Colonic mucosa (tissue), 4 donors: Measurements from ENCODE around the gene LHX6. TPM values are rescaled to one million over a fixed set of nuclear protein-coding genes. Genes with fewer than 3 reads are reported as not detected.

Source experiments
- DNase-seq: peaks from one replicate; pipeline ENCODE4 v3.0.0-alpha.2; 2020
- H3K27ac ChIP-seq: fragments of 200-600 bp; one replicate; pipeline ENCODE4 v1.8.0; 2021
- H3K27me3 ChIP-seq: fragments of 200-600 bp; one replicate; pipeline ENCODE4 v1.8.0; 2021
- H3K36me3 ChIP-seq: fragments of 200-600 bp; one replicate; pipeline ENCODE4 v1.8.0; 2021
- H3K4me1 ChIP-seq: fragments of 200-600 bp; one replicate; pipeline ENCODE4 v1.8.0; 2021; ENCODE audit warnings: mild to moderate bottlenecking
- H3K4me3 ChIP-seq: fragments of 200-600 bp; one replicate; pipeline ENCODE4 v1.8.0; 2021
- H3K9ac ChIP-seq, 2 donors: one replicate each; pipeline ENCODE4 v1.7.0; 2013; ENCODE audit warnings: control low read depth in 2 of 2, low read depth in 2 of 2, low read length in 2 of 2
- H3K9me3 ChIP-seq: fragments of 200-600 bp; one replicate; pipeline ENCODE4 v1.8.0; 2021
- intact Hi-C: fragments of 100-400 bp; cut with DNase I; formaldehyde crosslinking; loops from one replicate; pipeline ENCODE4 v1.14.1; 2022
- total RNA-seq, 2 donors: library from RNA; stranded (reverse); fragmentation: NEBNext Ultra II Directional in 1 of 2; extraction: Animal tissue kit (Norgen Biotek cat#: 25700) in 1 of 2; gene quantifications; one replicate each; pipeline ENCODE4 v1.2.1, GENCODE V29; 2021
- TF ChIP-seq, protein P1 (sequence below): fragments of 200-600 bp; IDR thresholded peaks from one replicate; pipeline ENCODE4 v1.8.0; 2022; ENCODE audit warnings: antibody characterized with exemption, mild to moderate bottlenecking
- donor health status: healthy.
- donor health status: DM: no; HTN: no; CAD: no.
- donor health status: DM: no; HTN: no; CAD: no.

Gene LHX6
- total RNA-seq, 2 donors from 2014 or later, result 1.1 to 1.2 TPM

DNA sequence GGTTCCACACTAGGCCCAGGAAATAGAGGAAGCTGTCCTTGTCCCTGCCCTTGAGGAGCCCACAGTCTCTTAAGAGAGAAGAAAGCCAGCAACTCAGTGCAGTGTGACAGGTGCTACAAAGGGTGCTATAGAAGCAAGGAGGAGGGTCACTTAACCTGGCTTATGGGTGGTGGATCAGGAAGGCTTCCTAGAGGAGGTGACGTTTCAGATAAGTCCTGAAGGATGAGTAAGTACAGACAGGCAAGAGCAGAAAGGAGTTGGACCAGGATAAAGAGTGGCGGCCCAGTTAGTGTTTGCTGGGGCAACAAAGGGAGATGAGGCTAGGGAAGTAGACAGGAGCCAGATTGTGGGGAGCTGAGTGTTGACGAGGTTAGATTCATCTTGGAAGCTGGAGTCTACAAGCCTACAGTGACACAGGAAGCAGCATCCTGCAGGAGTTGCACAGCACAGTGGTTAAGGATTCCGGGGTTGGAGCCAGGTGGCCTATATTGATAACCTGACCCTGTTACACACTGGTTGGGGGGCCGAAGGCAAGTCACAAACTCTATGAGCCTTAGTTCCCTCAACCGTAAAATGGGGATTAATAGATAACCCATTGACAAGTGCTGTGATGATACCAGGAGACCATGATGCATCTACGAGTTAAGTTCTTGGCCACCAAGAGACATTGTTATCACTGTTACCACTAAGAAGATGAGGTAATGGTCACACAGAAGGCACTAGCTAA lies 5.4 kb upstream of the LHX6 start:
- Histone ChIP-seq H3K27ac (no peak overlapping the region), H3K27me3 (peaks cover 19% of the 10 kb centered on the region), H3K9ac (no peak overlapping the region), H3K4me1 (no peaks in the 10 kb centered on the region), H3K4me3 (no peak overlapping the region), H3K9me3 (no peaks in the 10 kb centered on the region), H3K36me3 (no peaks in the 10 kb centered on the region)
- TF ChIP-seq, protein P1, sequence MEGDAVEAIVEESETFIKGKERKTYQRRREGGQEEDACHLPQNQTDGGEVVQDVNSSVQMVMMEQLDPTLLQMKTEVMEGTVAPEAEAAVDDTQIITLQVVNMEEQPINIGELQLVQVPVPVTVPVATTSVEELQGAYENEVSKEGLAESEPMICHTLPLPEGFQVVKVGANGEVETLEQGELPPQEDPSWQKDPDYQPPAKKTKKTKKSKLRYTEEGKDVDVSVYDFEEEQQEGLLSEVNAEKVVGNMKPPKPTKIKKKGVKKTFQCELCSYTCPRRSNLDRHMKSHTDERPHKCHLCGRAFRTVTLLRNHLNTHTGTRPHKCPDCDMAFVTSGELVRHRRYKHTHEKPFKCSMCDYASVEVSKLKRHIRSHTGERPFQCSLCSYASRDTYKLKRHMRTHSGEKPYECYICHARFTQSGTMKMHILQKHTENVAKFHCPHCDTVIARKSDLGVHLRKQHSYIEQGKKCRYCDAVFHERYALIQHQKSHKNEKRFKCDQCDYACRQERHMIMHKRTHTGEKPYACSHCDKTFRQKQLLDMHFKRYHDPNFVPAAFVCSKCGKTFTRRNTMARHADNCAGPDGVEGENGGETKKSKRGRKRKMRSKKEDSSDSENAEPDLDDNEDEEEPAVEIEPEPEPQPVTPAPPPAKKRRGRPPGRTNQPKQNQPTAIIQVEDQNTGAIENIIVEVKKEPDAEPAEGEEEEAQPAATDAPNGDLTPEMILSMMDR, result no peak
- intact Hi-C loops, result no loop called here
- no peak for DNase-seq

DNA sequence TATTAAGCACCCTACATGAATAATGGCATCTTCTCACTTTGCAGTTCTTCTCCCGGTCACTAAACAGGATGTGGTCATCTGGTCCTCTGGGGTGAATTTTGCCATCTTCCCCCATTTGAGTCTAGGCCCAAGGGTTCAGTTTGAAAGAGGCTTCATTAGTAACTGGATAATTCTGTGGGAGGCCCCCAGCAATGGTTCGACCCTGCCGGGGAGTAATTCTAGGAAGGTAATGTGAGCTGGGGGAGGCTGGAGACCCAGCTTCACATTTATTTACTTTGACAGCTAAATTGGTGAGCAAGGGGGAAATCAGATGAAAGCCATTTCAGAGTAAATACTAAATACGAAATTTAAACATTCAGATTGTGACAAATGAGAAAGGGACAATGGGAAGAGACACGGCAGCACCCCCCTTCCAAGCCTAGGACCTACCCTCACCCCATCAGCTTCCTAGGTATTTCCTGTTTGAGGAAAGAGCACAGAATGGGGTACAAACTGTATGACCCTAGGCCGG lies 4.1 kb upstream of the LHX6 start:
- no peaks in the 10 kb centered on the region for H3K4me1 ChIP-seq
- H3K4me3 ChIP-seq, result no peak overlapping the region
- H3K9me3 ChIP-seq, result no peaks in the 10 kb centered on the region
- H3K27ac ChIP-seq, result no peak overlapping the region
- H3K9ac ChIP-seq, result no peak overlapping the region
- intact Hi-C loops, result no loop called here
- TF ChIP-seq, protein P1, result no peak
- H3K27me3 ChIP-seq, result peaks cover 31% of the 10 kb centered on the region
- no peaks in the 10 kb centered on the region for H3K36me3 ChIP-seq
- DNase-seq, result no peak

DNA sequence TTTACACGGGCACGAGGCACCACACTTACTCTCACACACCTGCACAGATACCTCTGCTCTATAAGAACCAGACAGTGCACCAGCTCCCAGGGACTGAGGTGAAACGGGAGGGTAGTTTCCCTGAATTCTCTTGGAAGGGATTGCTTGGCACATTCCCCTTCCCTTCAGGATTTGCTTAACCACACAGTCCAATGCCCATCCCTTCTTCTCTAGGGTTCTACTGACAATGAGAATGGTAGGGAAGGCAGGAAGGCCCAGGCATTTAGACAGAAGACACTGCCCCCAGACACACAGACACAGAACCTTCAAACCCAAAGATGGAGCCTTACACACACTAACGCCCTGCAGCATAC lies 704 bp upstream of the LHX6 start:
- no peak for DNase-seq
- Histone ChIP-seq H3K9me3 (no peaks in the 10 kb centered on the region), H3K36me3 (no peaks in the 10 kb centered on the region), H3K9ac (no peak overlapping the region), H3K4me3 (no peak overlapping the region), H3K27me3 (peaks cover 64% of the 10 kb centered on the region), H3K27ac (no peak overlapping the region), H3K4me1 (no peaks in the 10 kb centered on the region)
- intact Hi-C loops, result no loop called here
- TF ChIP-seq, protein P1, result no peak

DNA sequence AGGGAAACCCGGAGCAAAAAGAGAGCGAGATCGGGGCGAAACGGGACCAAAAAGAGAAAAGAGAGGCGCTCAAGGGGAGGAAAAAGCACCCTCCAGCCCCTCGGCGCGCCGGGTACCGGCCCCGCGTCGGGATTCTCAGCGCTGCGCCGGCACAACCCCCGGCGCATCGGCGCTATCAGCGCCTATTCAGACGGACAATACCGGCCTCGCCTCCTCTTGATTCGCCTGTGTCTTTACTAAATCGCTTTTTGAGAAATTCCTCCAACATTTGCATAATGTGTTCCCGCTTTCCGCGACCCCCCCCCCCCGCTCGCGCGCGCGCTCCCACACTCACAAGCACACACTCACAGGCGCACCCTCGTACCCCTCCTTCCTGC lies 578 bp downstream of the LHX6 start:
- H3K36me3 ChIP-seq, result no peaks in the 10 kb centered on the region
- H3K9ac ChIP-seq, result peak overlapping the region in 1 of 2 donors; percentile 2
- peak overlapping the region; percentile 11 for H3K4me3 ChIP-seq
- H3K4me1 ChIP-seq, result no peaks in the 10 kb centered on the region
- intact Hi-C loops, result no loop called here
- no peak for DNase-seq
- peaks cover 73% of the 10 kb centered on the region for H3K27me3 ChIP-seq
- TF ChIP-seq, protein P1, result no peak
- H3K9me3 ChIP-seq, result no peaks in the 10 kb centered on the region
- no peak overlapping the region for H3K27ac ChIP-seq

DNA sequence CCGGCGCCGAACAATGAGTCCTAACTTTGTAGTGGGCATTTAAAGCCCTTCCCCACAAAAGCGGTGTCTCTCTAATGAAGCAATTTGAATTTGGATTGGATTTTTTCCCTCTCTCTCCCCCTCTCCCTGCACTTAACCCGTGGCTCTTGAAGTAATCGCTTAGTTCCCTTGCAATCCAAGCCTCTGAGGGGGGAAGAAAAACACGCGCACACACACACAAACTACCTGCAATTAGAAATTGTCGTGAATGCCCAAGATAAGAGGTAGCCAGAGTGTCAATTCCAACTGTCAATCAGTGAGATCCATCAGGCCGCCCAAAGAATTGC lies 1.2 kb downstream of the LHX6 start:
- Histone ChIP-seq H3K9me3 (no peaks in the 10 kb centered on the region), H3K9ac (no peak overlapping the region), H3K4me1 (no peaks in the 10 kb centered on the region), H3K27me3 (peaks cover 78% of the 10 kb centered on the region), H3K36me3 (no peaks in the 10 kb centered on the region), H3K4me3 (no peak overlapping the region), H3K27ac (no peak overlapping the region)
- DNase-seq, result no peak
- intact Hi-C loops, result no loop called here
- TF ChIP-seq, protein P1, result no peak
